ENCODE results near the gene FNBP1. TPM values are rescaled to one million over a fixed set of nuclear protein-coding genes. Genes with fewer than 3 reads are reported as not detected.

The FNBP1 gene
- total and polyA plus RNA-seq, 2 of the 8 experiments (the other 6 are each of a cell fraction or from before 2014, with no cell fraction given) = 7.2 to 40.9 TPM

DNA sequence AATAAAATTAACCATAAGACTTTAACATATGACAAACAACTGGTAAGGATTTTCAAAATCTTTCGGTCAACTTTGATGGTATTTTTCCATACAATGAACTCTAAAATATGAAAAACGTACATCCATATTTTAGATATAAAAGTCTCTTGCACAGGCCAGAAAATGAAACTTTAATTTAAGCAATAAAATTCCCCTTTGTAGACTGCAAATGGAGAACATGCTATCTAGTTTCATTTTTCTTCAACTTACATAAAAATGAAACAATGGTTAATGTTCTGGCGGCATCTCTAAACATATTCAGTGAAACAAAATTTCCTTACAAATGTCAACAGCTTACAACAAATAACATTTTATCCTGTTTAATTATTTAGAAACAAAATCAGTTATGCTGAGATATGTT, 123.7 kb downstream of the FNBP1 start:
- no peak overlapping the region for H4K91ac ChIP-seq (replicated peaks; ENCODE audit: insufficient read length, low read length)
- H2AK5ac ChIP-seq (ENCODE audit: low read depth, low read length) = no peak overlapping the region
- POLR2A ChIA-PET (ENCODE audit: partially characterized antibody) = no interaction called here
- no peak overlapping the region for H2BK15ac ChIP-seq (ENCODE audit: low read length)
- 54% methylated on average over 3 of the region's 3 CpGs; no CpG with 5 or more reads in 1 of the 2 experiments for WGBS, 2 experiments (ENCODE audit: extremely low coverage in 1 of 2, insufficient coverage in 1 of 2, insufficient read length in 1 of 2, insufficient replicate concordance in 2 of 2, low coverage in 1 of 2, low lambda C conversion rate in 2 of 2, missing lambda C conversion rate in 1 of 2)
- H3K9ac ChIP-seq (replicated peaks in 1 of 4; ENCODE audit: extremely low read depth in 1 of 4, low read depth in 3 of 4, low read length in 3 of 4) = no peak overlapping the region
- no peak overlapping the region for H3K56ac ChIP-seq (replicated peaks; ENCODE audit: insufficient read length, low read depth, low read length)
- no peak overlapping the region for H3K27ac ChIP-seq (ENCODE audit: low read depth, low read length)
- H3K4me2 ChIP-seq (ENCODE audit: insufficient read depth in 1 of 2, low read depth in 2 of 2, low read length in 2 of 2) = no peak overlapping the region
- H3K4me3 ChIP-seq (ENCODE audit: extremely low read depth in 1 of 4, insufficient read depth in 2 of 4, low read depth in 3 of 4, low read length in 4 of 4) = no peak overlapping the region
- H3K4me1 ChIP-seq (replicated peaks in 1 of 4; ENCODE audit: control insufficient read depth in 3 of 4, insufficient read depth in 4 of 4, low read length in 3 of 4) = no peaks in the 10 kb centered on the region
- no peak overlapping the region for H2BK120ac ChIP-seq (replicated peaks; ENCODE audit: low read depth, low read length)
- H4K8ac ChIP-seq (ENCODE audit: extremely low read depth, insufficient read depth, low read length) = no peak overlapping the region
- no peaks in the 10 kb centered on the region for H3K27me3 ChIP-seq (replicated peaks in 1 of 4; ENCODE audit: control insufficient read depth in 3 of 4, extremely low read depth in 1 of 4, insufficient read depth in 3 of 4, low read length in 3 of 4)
- no peaks in the 10 kb centered on the region for H3K9me3 ChIP-seq (ENCODE audit: insufficient read depth in 2 of 2, low read depth in 1 of 2, low read length in 1 of 2)
- no peak overlapping the region for H3K4ac ChIP-seq (replicated peaks; ENCODE audit: insufficient read length, low read depth, low read length)
- H4K20me1 ChIP-seq (replicated peaks in 1 of 2; ENCODE audit: control insufficient read depth in 1 of 2, insufficient read depth in 2 of 2, low read length in 2 of 2) = peaks cover 0 to 1% of the 10 kb centered on the region in 2 experiments
- H3K23ac ChIP-seq (ENCODE audit: insufficient read length) = no peak overlapping the region
- H3K36me3 ChIP-seq (ENCODE audit: control insufficient read depth in 2 of 4, insufficient read depth in 4 of 4, low read length in 3 of 4) = 0 out of 8 replicates have a peak, but pooled peaks cover 0 to 3% (median under 1%) of the 10 kb centered on the region in 4 experiments
- no peaks in the 10 kb centered on the region for H3K79me1 ChIP-seq (ENCODE audit: low read depth, low read length)
- DNase-seq (ENCODE audit: low read depth in 1 of 2, low spot score in 2 of 2) (no peak), FAIRE-seq (no peak)
- no peaks in the 10 kb centered on the region for H3K23me2 ChIP-seq (ENCODE audit: low read depth, low read length)
- H2BK12ac ChIP-seq (ENCODE audit: low read depth, low read length) = no peak overlapping the region
- no peak overlapping the region for H3K14ac ChIP-seq (ENCODE audit: insufficient read length)
- H3K18ac ChIP-seq (ENCODE audit: extremely low read depth, low read length) = no peak overlapping the region
- H4K5ac ChIP-seq (ENCODE audit: insufficient read length, low read depth, low read length) = no peak overlapping the region
- CTCF ChIA-PET (ENCODE audit: partially characterized antibody) = no interaction called here
- no peak overlapping the region for H2AFZ ChIP-seq (ENCODE audit: low read length)
- H3K79me2 ChIP-seq (ENCODE audit: control insufficient read depth in 1 of 2, insufficient read depth in 2 of 2, low read length in 2 of 2) = no peaks in the 10 kb centered on the region
- no peak for TF ChIP-seq SP2 (IDR thresholded peaks at IDR 0.05; ENCODE audit: low read length)
- TF ChIP-seq GABPA (IDR thresholded peaks at IDR 0.05; ENCODE audit: borderline replicate concordance, insufficient read depth, low read length) = no peak
- TF ChIP-seq POLR2AphosphoS5 (IDR thresholded peaks at IDR 0.05; ENCODE audit: low read depth, low read length) = no peak
- TF ChIP-seq ASH2L (IDR thresholded peaks at IDR 0.05; ENCODE audit: low read length) = no peak
- no peak for TF ChIP-seq BRCA1 (IDR thresholded peaks at IDR 0.05; ENCODE audit: low read depth, low read length)
- no peak for TF ChIP-seq CBX8 (IDR thresholded peaks at IDR 0.05; ENCODE audit: borderline replicate concordance, low read depth, low read length)
- no peak for TF ChIP-seq ATF2 (IDR thresholded peaks at IDR 0.05; ENCODE audit: low read length)
- no peak for TF ChIP-seq TAF7 (optimal IDR thresholded peaks at IDR 0.05; ENCODE audit: borderline replicate concordance, low read depth, low read length)
- no peak for TF ChIP-seq SP4 (IDR thresholded peaks at IDR 0.05; ENCODE audit: low read length)
- H2BK5ac ChIP-seq (ENCODE audit: low read depth, low read length) = no peak overlapping the region
- no peak overlapping the region for H2BK20ac ChIP-seq (ENCODE audit: low read length)
